A673 (cell line): ENCODE data around the gene GRIFIN. TPM values are rescaled to one million over a fixed set of nuclear protein-coding genes. Genes with fewer than 3 reads are reported as not detected.

Source experiments
- BruUV-seq: library from RNA; stranded (reverse); fragments of 400-500 nt; replicated peaks from 2 replicates; lab custom pipeline; 2021; lab: Mats Ljungman, UMichigan
- CTCF ChIA-PET: fragments of 300-600 bp; sonication (Branson Sonifier 250); formaldehyde crosslinking; loops from one replicate; lab custom pipeline; 2022; ENCODE audit warnings: antibody characterized with exemption; lab: Charles Lee
- POLR2A ChIA-PET: fragments of 300-600 bp; sonication (Branson Sonifier 250); formaldehyde crosslinking; loops from one replicate; lab custom pipeline; 2022; ENCODE audit warnings: antibody characterized with exemption; ENCODE audit not compliant: low non-redundant PET; lab: Charles Lee
- DNase-seq: peaks from one replicate; pipeline ENCODE4 v3.0.0-alpha.2; 2015; ENCODE audit warnings: low spot score
- H3K27ac ChIP-seq: fragments of 200-600 bp; sonication (generic); 2 replicates; pipeline ENCODE4 v1.5.1; 2016; ENCODE audit warnings: mixed run types, low read depth, mild to moderate bottlenecking, mixed read lengths, antibody characterized with exemption, low read length; ENCODE audit not compliant: poor library complexity, severe bottlenecking
- H3K27me3 ChIP-seq: fragments of 200-600 bp; sonication (generic); replicated peaks from 2 replicates; pipeline ENCODE4 v1.6.1; 2017; ENCODE audit warnings: mixed run types, low read depth, mild to moderate bottlenecking, mixed read lengths, antibody characterized with exemption, low read length; ENCODE audit not compliant: insufficient read depth, poor library complexity
- H3K36me3 ChIP-seq: fragments of 200-600 bp; sonication (generic); 2 replicates; pipeline ENCODE4 v1.6.1; 2016; ENCODE audit warnings: mixed run types, mild to moderate bottlenecking, mixed read lengths, antibody characterized with exemption, low read length; ENCODE audit not compliant: insufficient read depth, poor library complexity, severe bottlenecking
- H3K4me1 ChIP-seq: fragments of 200-600 bp; sonication (generic); 2 replicates; pipeline ENCODE4 v1.6.1; 2017; ENCODE audit warnings: mixed run types, mild to moderate bottlenecking, mixed read lengths, antibody characterized with exemption, low read length; ENCODE audit not compliant: insufficient read depth, poor library complexity, severe bottlenecking
- H3K4me3 ChIP-seq: fragments of 200-600 bp; sonication (generic); 2 replicates; pipeline ENCODE4 v1.5.1; 2016; ENCODE audit warnings: low read depth, mixed run types, mild to moderate bottlenecking, mixed read lengths, low read length; ENCODE audit not compliant: poor library complexity, severe bottlenecking
- H3K9me3 ChIP-seq: fragments of 200-600 bp; sonication (generic); 2 replicates; pipeline ENCODE4 v1.6.1; 2016; ENCODE audit warnings: mixed run types, low read depth, mild to moderate bottlenecking, mixed read lengths, antibody characterized with exemption, low read length; ENCODE audit not compliant: poor library complexity, severe bottlenecking
- CTCF ChIP-seq: fragments of 300-800, 200-600 bp; sonication (generic); conservative IDR thresholded peaks from 2 replicates; pipeline ENCODE4 v1.5.1; 2017; ENCODE audit warnings: low read depth, mild to moderate bottlenecking, antibody characterized with exemption, low read length, moderate library complexity, mixed read lengths
- EZH2 ChIP-seq: fragments of 200-600 bp; sonication (generic); IDR thresholded peaks from 2 replicates; pipeline ENCODE4 v1.6.1; 2017; ENCODE audit warnings: borderline replicate concordance, low read depth, mild to moderate bottlenecking, mixed read lengths, antibody characterized with exemption, low read length; ENCODE audit not compliant: poor library complexity, severe bottlenecking
- intact Hi-C: fragments of 100-400 bp; cut with micrococcal nuclease; formaldehyde crosslinking; loops from one replicate; pipeline ENCODE4 v1.10.0; 2022; ENCODE audit not compliant: unreplicated experiment
- total RNA-seq: library from RNA; stranded (reverse); gene quantifications from 2 replicates; pipeline ENCODE4 v1.2.3, GENCODE V29; 2021

GRIFIN gene
- total RNA-seq, 1 experiment from 2014 or later, result not detected

DNA sequence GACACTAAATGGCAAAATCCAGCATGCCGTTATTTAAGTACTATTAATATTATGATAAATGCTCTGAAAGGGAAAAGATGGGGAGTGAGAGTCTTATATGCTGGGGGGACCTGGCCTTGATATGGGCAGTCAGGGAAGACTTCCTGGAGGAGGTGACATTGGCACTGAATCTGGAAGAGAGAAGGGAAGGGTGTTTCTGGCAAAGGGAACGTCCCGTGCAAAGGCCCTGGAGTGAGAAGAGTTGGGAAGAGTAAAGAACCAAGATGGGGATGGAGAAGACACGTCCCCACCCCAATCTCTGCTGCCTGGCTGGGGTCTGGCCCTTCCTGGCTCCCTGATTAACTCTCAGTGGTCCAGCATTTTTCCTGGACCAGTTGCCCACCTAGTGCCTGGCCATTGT, 5.0 kb upstream of the GRIFIN start:
- ChIA-PET POLR2A (no interaction called here), CTCF (no interaction called here)
- no peaks in the 10 kb centered on the region for H3K36me3 ChIP-seq
- H3K4me1 ChIP-seq, result no peaks in the 10 kb centered on the region
- H3K27me3 ChIP-seq, result no peaks in the 10 kb centered on the region
- H3K9me3 ChIP-seq, result no peaks in the 10 kb centered on the region
- intact Hi-C loops, result no loop called here
- no peak overlapping the region for H3K4me3 ChIP-seq
- H3K27ac ChIP-seq, result no peak overlapping the region
- no TSS peak for BruUV-seq
- no peak for DNase-seq
- TF ChIP-seq EZH2 (no peak), CTCF (no peak)

DNA sequence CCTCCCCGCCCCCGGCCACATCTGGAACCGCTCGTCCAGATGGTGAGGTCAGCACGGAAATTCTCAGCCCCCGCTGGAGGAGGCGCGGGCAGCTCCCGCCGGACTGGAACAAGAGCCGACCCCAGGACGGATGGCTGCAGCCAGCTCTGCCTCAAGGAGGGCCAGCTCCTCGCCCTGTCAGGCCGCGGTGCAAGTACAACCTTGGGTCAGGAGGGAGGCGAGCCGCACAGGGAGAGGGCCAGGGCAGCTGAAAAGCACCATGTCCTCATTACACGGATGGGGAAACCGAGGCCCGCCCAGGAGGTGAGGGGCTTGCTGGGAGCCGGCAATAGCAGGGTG, 3.8 kb upstream of the GRIFIN start:
- POLR2A ChIA-PET, result interaction anchor here (0.6 kb wide), 1 partner anchor 1270 kb away, joined by 3 read pairs; no protein-coding TSS in a partner anchor
- no TSS peak for BruUV-seq

DNA sequence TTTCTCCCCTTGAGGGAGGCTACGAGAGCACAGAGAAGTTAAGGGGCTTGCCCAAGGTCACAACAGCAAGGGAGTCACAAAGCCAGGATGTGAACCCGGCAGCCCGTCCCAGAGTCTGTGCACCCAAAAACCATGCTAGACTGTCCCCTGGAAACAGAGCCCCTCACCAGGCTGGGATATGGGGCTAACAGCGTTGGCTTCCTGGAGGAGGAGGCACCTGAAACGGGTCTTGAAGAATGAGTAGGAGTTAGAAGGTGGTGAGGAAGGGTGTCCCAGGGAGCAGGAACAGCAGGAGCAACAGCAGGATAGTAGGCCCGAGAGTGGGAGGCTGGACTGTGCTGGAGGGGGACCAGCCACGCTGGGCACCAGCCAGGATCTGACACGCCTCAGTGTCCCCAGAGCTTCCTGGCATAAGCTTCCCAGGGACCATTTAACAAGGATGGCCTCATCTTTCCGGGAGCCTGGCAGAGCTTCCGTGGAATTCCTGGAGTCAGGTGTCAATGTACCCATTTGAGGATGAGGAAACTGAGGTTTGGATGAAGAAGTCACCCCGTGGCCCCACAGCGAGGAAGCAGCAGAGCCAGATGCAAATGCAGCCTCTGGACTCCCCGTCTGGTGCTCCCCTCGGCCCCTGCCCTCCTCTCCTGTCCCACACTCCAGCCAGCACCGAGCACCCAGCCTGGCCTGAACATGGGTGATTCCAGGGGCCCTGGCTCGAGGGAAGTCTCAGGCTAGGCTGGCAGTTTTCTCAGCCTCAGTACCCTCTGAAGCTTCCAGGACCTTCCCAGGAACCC, 3.3 kb upstream of the GRIFIN start:
- no peaks in the 10 kb centered on the region for H3K9me3 ChIP-seq
- H3K27ac ChIP-seq, result no peak overlapping the region
- TF ChIP-seq CTCF, result no peak
- no peak for TF ChIP-seq EZH2
- no peaks in the 10 kb centered on the region for H3K27me3 ChIP-seq
- CTCF ChIA-PET, result interaction anchor here (0.9 to 1.4 kb wide), 2 partner anchors 11 kb away, joined by 3 to 4 read pairs; no protein-coding TSS in a partner anchor
- POLR2A ChIA-PET, result interaction anchor here (0.6 kb wide), 1 partner anchor 1270 kb away, joined by 3 read pairs; no protein-coding TSS in a partner anchor
- BruUV-seq, result no TSS peak
- intact Hi-C loops, result no loop called here
- no peaks in the 10 kb centered on the region for H3K4me1 ChIP-seq
- no peak overlapping the region for H3K4me3 ChIP-seq
- DNase-seq, result no peak
- H3K36me3 ChIP-seq, result no peaks in the 10 kb centered on the region

More for the DNA sequence above, 3.8 kb upstream of the GRIFIN start:
- no peaks in the 10 kb centered on the region for H3K4me1 ChIP-seq
- H3K27ac ChIP-seq, result no peak overlapping the region
- no peak for TF ChIP-seq EZH2
- no peak for TF ChIP-seq CTCF
- no peaks in the 10 kb centered on the region for H3K9me3 ChIP-seq
- H3K27me3 ChIP-seq, result no peaks in the 10 kb centered on the region
- DNase-seq, result no peak
- no peak overlapping the region for H3K4me3 ChIP-seq
- no peaks in the 10 kb centered on the region for H3K36me3 ChIP-seq
- intact Hi-C loops, result no loop called here
- CTCF ChIA-PET, result interaction anchor here (0.9 kb wide), 1 partner anchor 11 kb away, joined by 3 read pairs; no protein-coding TSS in a partner anchor
